GM18502 (cell line): ENCODE results near the gene PTRH1.

Experiments used
- ATAC-seq: cut with Tn5 transposase; IDR thresholded peaks from one replicate; pipeline ENCODE4 v1.9.1; 2021; ENCODE audit warnings: mild to moderate bottlenecking; ENCODE audit not compliant: unreplicated experiment, poor library complexity

Gene PTRH1

GRCh38 chr9:127673234-127673633 is 42.2 kb downstream of the PTRH1 start:
- ATAC-seq, result no peak

GRCh38 chr9:127667906-127668305 is 47.6 kb downstream of the PTRH1 start:
- ATAC-seq, result no peak

- no peak for ATAC-seq
Observed at GRCh38 chr9:127667127-127667844, 48.2 kb downstream of the PTRH1 start.

- ATAC-seq, result no peak
Observed at GRCh38 chr9:127664678-127665507, 50.6 kb downstream of the PTRH1 start.

GRCh38 chr9:127664324-127664677 is 51.2 kb downstream of the PTRH1 start:
- ATAC-seq, result no peak
